Mesodermal cell (in vitro differentiated cells): ENCODE measurements around the gene ZFP36L2.

ENCODE experiments used
- H3K27ac ChIP-seq: 2 replicates; pipeline ENCODE4 v1.7.0; 2013; ENCODE audit warnings: mild to moderate bottlenecking, low read depth, low read length, moderate library complexity; ENCODE audit not compliant: severe bottlenecking
- H3K36me3 ChIP-seq: 2 replicates; pipeline ENCODE4 v1.7.1; 2013; ENCODE audit warnings: mild to moderate bottlenecking, low read length, moderate library complexity; ENCODE audit not compliant: control insufficient read depth, insufficient read depth
- H3K4me1 ChIP-seq: one replicate; pipeline ENCODE4 v1.7.1; 2013; ENCODE audit warnings: mild to moderate bottlenecking, low read length; ENCODE audit not compliant: insufficient read depth, control insufficient read depth, poor library complexity, severe bottlenecking
- H3K4me3 ChIP-seq: 2 replicates; pipeline ENCODE4 v1.7.0; 2013; ENCODE audit warnings: low read length, control low read depth, mild to moderate bottlenecking; ENCODE audit not compliant: insufficient read depth, poor library complexity, severe bottlenecking; ENCODE audit errors: extremely low read depth
- H3K9me3 ChIP-seq: 2 replicates; pipeline ENCODE4 v1.7.1; 2013; ENCODE audit warnings: mild to moderate bottlenecking, low read length, moderate library complexity; ENCODE audit not compliant: control insufficient read depth
- WGBS, 2 experiments: methylation state at CpG; one replicate each; pipeline ENCODE4 v1.1.5; 2013; ENCODE audit warnings: missing lambda C conversion rate in 2 of 2; ENCODE audit not compliant: insufficient coverage in 2 of 2; 5-methylcytosine and 5-hydroxymethylcytosine counted together

ZFP36L2 gene

GRCh38 chr2:43183743-43184142, 42.7 kb downstream of the ZFP36L2 start:
- Histone ChIP-seq H3K36me3 (no peaks in the 10 kb centered on the region), H3K9me3 (no peaks in the 10 kb centered on the region), H3K27ac (no peak overlapping the region), H3K4me1 (peaks cover 27% of the 10 kb centered on the region), H3K4me3 (no peak overlapping the region)
- 46 to 70% methylated on average over 2 to 4 of the region's 5 CpGs for WGBS, 2 experiments

DNA sequence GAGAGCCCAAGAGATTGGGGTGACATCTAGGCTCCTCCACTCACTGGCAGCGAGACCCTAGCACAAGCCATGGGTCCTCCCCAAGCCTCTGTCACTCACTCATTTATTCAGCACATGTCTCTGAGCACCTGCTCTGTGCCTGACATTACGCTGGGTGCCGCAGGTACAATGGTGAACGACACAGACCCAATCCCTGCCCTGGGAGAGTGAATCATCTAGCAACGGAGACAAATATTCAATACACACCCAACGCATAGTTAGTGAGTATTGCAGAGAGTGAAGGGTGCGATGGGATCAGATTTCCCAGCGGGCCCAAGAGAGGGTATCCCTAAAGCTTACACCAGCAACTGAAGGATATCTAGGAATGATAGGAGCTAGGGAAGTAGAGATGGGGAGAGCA, 45.5 kb downstream of the ZFP36L2 start:
- Histone ChIP-seq H3K9me3 (no peaks in the 10 kb centered on the region), H3K36me3 (no peaks in the 10 kb centered on the region), H3K4me3 (no peak overlapping the region), H3K27ac (no peak overlapping the region), H3K4me1 (peaks cover 34% of the 10 kb centered on the region)
- WGBS, 2 experiments = 87 to 100% methylated on average over 2 of the region's 8 CpGs

- Histone ChIP-seq H3K4me1 (peaks cover 33% of the 10 kb centered on the region), H3K27ac (no peak overlapping the region), H3K9me3 (peaks cover under 1% of the 10 kb centered on the region), H3K36me3 (no peaks in the 10 kb centered on the region), H3K4me3 (no peak overlapping the region)
- WGBS, 2 experiments = 52 to 53% methylated on average over 5 to 8 of the region's 8 CpGs
Measured at GRCh38 chr2:43179942-43180341, 46.5 kb downstream of the ZFP36L2 start.

DNA sequence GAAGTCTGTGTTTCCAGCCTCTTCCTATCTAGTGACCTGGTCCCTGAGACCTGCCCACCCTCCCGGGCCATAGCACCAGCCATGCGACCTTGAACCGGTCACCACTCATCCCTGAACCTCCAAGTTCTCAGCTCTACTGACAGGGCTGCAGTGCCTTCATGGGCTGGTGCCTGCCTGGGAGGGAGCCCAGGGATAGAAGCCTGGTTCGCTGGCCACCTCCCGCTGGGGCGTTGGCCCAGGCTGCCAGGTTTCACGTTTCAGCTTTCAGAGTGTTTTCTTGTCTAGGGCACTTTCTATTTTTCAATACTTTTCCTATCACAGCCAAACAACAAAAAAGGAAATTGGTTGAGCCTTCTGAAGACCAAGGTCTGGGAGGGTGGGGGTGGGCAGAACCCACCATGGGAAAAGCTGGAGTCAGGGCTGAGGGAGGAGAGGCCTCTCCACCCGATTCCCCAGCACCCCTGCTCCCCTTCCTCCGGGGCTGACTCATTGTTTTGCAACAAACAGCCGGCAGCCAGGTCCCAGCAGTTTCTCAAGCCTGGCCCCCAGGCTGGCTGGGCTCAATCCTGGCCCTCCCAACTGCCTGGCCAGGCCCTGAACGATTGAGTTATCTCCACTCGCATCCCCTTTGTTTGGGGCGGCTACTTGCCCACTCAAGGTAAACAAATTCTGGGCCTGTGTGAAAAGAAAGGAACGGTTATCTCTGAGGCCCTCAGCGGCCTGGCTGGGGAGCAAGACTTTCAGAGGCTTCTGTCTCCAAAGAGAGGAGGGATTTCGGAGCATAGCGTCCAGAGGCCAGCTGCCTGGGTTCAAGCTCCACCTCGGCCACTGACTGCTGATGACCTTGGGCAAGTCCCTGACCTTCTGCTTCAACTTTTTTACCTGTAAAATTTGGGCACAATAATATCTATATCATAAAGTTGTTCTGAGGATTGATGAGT, 47.5 kb downstream of the ZFP36L2 start:
- 15 to 25% methylated on average over 10 to 14 of the region's 18 CpGs for WGBS, 2 experiments
- Histone ChIP-seq H3K36me3 (no peaks in the 10 kb centered on the region), H3K27ac (peak overlapping the region; percentile 95), H3K9me3 (peaks cover 7% of the 10 kb centered on the region), H3K4me3 (no peak overlapping the region), H3K4me1 (peaks cover 32% of the 10 kb centered on the region)

DNA sequence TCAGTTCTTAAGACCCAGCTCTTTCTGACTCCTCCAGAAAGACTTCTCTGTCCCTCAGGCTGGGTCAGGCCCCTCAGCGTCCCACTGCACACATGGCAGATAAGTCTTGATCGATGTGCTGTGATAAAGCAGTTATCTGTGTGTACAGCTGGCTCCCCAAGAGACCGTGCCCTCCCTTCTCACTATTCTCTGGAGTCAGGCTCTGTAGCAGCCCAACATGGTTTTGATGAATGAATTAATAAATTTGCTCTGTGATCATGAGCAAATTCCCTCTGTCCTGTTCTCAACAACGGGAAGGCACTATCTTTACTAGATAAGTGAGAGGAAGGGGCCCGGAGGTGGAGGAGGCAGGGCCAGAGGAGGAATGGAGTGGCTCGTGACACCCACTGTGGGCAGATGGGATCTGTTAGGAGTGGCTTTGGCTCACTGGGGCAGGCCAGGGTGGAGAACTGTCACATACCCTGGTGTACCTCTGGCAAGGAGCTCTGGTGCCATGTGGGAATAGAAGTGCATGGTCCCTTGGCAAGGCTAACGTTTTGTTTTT, 48.3 kb downstream of the ZFP36L2 start:
- Histone ChIP-seq H3K4me3 (no peak overlapping the region), H3K27ac (peak overlapping the region; percentile 95), H3K36me3 (no peaks in the 10 kb centered on the region), H3K4me1 (peaks cover 30% of the 10 kb centered on the region), H3K9me3 (peaks cover 7% of the 10 kb centered on the region)
- WGBS, 2 experiments = 48 to 80% methylated on average over 3 of the region's 7 CpGs

DNA sequence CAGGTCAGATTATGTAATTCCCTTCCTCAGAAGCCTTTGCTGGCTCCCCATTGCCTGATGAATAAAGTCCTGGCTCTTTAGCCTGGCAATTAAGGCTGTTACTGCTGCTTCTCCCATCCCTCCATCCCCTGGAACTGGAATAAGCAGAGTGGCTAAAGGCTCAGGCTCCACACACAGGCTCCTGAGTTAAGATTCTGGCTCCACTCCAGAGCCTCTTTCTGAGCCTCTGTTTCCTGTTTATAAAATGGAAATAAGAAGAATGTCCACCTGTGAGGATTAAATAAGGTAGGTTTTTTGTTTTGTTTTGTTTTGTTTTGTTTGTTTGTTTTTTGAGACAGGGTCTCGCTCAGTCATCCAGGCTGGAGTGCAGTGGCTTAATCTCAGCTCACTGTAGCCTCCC, 50.0 kb downstream of the ZFP36L2 start:
- H3K36me3 ChIP-seq = no peaks in the 10 kb centered on the region
- peaks cover 30% of the 10 kb centered on the region for H3K4me1 ChIP-seq
- no peak overlapping the region for H3K27ac ChIP-seq
- no peak overlapping the region for H3K4me3 ChIP-seq
- H3K9me3 ChIP-seq = peaks cover 7% of the 10 kb centered on the region
- 100% methylated on average over 1 of the region's 1 CpG; no CpG with 5 or more reads in 1 of the 2 experiments for WGBS, 2 experiments

DNA sequence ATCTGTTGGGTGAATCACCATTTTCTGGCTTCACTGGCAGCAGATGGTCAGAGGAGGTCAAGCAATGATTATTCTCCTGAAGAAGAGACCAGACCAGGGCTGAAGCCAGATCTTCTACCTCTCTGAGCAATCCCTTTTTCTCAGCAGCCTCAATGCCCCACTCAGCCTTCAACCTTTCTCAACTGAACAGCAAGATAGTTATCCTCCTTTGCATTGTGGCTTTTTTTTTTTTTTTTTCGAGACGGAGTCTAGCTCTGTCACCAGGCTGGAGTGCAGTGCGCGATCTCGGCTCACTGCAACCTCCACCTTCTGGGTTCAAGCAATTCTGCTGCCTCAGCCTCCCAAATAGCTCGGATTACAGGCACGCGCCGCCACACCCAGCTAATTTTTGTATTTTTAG, 50.5 kb downstream of the ZFP36L2 start:
- peaks cover 30% of the 10 kb centered on the region for H3K4me1 ChIP-seq
- 89 to 94% methylated on average over 9 of the region's 9 CpGs for WGBS, 2 experiments
- H3K36me3 ChIP-seq = no peaks in the 10 kb centered on the region
- no peak overlapping the region for H3K27ac ChIP-seq
- peaks cover 7% of the 10 kb centered on the region for H3K9me3 ChIP-seq
- H3K4me3 ChIP-seq = no peak overlapping the region

GRCh38 chr2:43175020-43175441, 51.4 kb downstream of the ZFP36L2 start:
- Histone ChIP-seq H3K36me3 (no peaks in the 10 kb centered on the region), H3K27ac (no peak overlapping the region), H3K4me1 (peaks cover 26% of the 10 kb centered on the region), H3K9me3 (peaks cover 7% of the 10 kb centered on the region), H3K4me3 (no peak overlapping the region)
- WGBS, 2 experiments = 0% methylated on average over 1 of the region's 1 CpG; no CpG with 5 or more reads in 1 of the 2 experiments

DNA sequence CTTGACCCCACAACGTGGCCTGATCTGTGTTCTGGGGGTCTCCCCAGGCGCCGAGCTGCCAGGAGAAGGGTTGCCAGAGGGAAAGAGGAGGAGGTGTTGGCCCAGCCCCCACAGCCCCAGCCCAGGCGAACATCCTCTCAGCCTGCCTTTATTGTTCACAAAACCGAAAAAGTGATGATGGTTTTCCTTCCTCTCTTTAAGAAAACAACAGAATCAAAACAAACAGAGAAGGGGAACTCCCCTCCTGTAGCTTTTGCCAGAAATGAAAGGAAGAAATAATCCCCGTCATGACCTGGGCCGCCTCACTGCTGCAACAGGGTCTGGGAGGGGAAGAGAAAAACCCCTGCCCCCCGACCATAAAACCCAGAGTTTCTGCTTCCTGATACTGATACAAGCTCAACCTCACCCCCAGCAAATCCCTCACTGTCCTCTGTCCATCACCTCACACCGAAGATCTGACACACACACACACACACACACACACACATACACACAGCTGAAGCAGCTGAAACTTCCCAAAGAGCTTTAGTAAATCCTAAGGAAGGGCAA, 52.0 kb downstream of the ZFP36L2 start:
- 23 to 51% methylated on average over 2 to 5 of the region's 9 CpGs for WGBS, 2 experiments
- Histone ChIP-seq H3K4me3 (no peak overlapping the region), H3K9me3 (peaks cover 7% of the 10 kb centered on the region), H3K27ac (peak overlapping the region; percentile 59), H3K4me1 (peaks cover 23% of the 10 kb centered on the region), H3K36me3 (no peaks in the 10 kb centered on the region)
